GM19239 (cell line): Measurements from ENCODE around the gene CFAP53.
"Not testable (repeated sequence)": the region's sequence is repeated elsewhere in the genome, so short reads cannot be mapped to it uniquely, and the experiment has no call there.

Experiments used
- DNase-seq: peaks from one replicate; pipeline ENCODE4 v3.0.0; 2011; ENCODE audit warnings: low spot score; ENCODE audit not compliant: insufficient read length
- FAIRE-seq: peaks from 2 replicates; lab custom pipeline; 2011; peaks lifted over from hg19 to GRCh38; lab: Jason Lieb, UNC

The CFAP53 gene

GRCh38 chr18:50274044-50274442 is 7.7 kb upstream of the CFAP53 start:
- DNase-seq, result no peak
- FAIRE-seq, result no peak

- FAIRE-seq, result no peak
- no peak for DNase-seq
Observed at GRCh38 chr18:50273203-50274043, 7.1 kb upstream of the CFAP53 start.

GRCh38 chr18:50272568-50272967 is 6.3 kb upstream of the CFAP53 start:
- no peak for DNase-seq
- FAIRE-seq, result no peak

- DNase-seq (peak; percentile 94), FAIRE-seq (peak; percentile 96)
Observed at GRCh38 chr18:50268022-50268747, 1.9 kb upstream of the CFAP53 start.

GRCh38 chr18:50262977-50263376 is 3.3 kb downstream of the CFAP53 start:
- FAIRE-seq (no peak), DNase-seq (no peak)

- FAIRE-seq, result no peak
- no peak for DNase-seq
Observed at GRCh38 chr18:50250935-50251334, 15.4 kb downstream of the CFAP53 start.

GRCh38 chr18:50249576-50249975 is 16.7 kb downstream of the CFAP53 start:
- no peak for DNase-seq
- no peak for FAIRE-seq

- DNase-seq (no peak), FAIRE-seq (no peak)
Observed at GRCh38 chr18:50247561-50247960, 18.7 kb downstream of the CFAP53 start.

GRCh38 chr18:50241768-50242167 is 24.5 kb downstream of the CFAP53 start:
- not testable (repeated sequence) for FAIRE-seq

GRCh38 chr18:50240080-50240563 is 26.2 kb downstream of the CFAP53 start:
- FAIRE-seq (no peak), DNase-seq (no peak)

More at GRCh38 chr18:50241768-50242167, 24.5 kb downstream of the CFAP53 start:
- not testable (repeated sequence) for DNase-seq

GRCh38 chr18:50232419-50232818 is 33.9 kb downstream of the CFAP53 start:
- no peak for DNase-seq

GRCh38 chr18:50231621-50232020 is 34.7 kb downstream of the CFAP53 start:
- FAIRE-seq (no peak), DNase-seq (no peak)

More at GRCh38 chr18:50232419-50232818, 33.9 kb downstream of the CFAP53 start:
- no peak for FAIRE-seq

GRCh38 chr18:50220249-50220648 is 46.0 kb downstream of the CFAP53 start:
- FAIRE-seq, result not testable (repeated sequence)

GRCh38 chr18:50218432-50219197 is 47.7 kb downstream of the CFAP53 start:
- DNase-seq (peak; percentile 37), FAIRE-seq (peak; percentile 83)

More at GRCh38 chr18:50220249-50220648, 46.0 kb downstream of the CFAP53 start:
- not testable (repeated sequence) for DNase-seq

GRCh38 chr18:50209311-50209710 is 57.0 kb downstream of the CFAP53 start:
- FAIRE-seq (no peak), DNase-seq (no peak)

- no peak for DNase-seq
- FAIRE-seq, result no peak
Observed at GRCh38 chr18:50207722-50208121, 58.6 kb downstream of the CFAP53 start.

- DNase-seq, result no peak
Observed at GRCh38 chr18:50203801-50204604, 62.3 kb downstream of the CFAP53 start.

GRCh38 chr18:50201476-50202018 is 64.7 kb downstream of the CFAP53 start:
- no peak for FAIRE-seq
- no peak for DNase-seq

More at GRCh38 chr18:50203801-50204604, 62.3 kb downstream of the CFAP53 start:
- FAIRE-seq, result peak; percentile 80

- FAIRE-seq (no peak), DNase-seq (no peak)
Observed at GRCh38 chr18:50199921-50200320, 66.4 kb downstream of the CFAP53 start.
